Kidney epithelial cell (primary cell): Measurements from ENCODE around the gene CSPG5. TPM values are rescaled to one million over a fixed set of nuclear protein-coding genes. Genes with fewer than 3 reads are reported as not detected.

Source experiments
- DNase-seq: peaks from one replicate; pipeline ENCODE4 v3.0.0-alpha.2; 2010; ENCODE audit warnings: low read depth
- H3K27me3 ChIP-seq: 2 replicates; pipeline ENCODE4 v1.6.0; 2011; ENCODE audit warnings: low read length; ENCODE audit not compliant: control insufficient read depth, insufficient read depth
- H3K36me3 ChIP-seq: 2 replicates; pipeline ENCODE4 v1.5.1; 2011; ENCODE audit warnings: low read length; ENCODE audit not compliant: control insufficient read depth, insufficient read depth
- H3K4me3 ChIP-seq: 2 replicates; pipeline ENCODE4 v1.5.1; 2011; ENCODE audit warnings: low read depth, mild to moderate bottlenecking, control low read depth, low read length
- CTCF ChIP-seq: IDR thresholded peaks from 2 replicates; pipeline ENCODE4 v1.5.1; 2011; ENCODE audit warnings: mild to moderate bottlenecking, moderate library complexity, low read length, control low read depth, inconsistent platforms; ENCODE audit not compliant: insufficient read depth, poor library complexity, severe bottlenecking
- total RNA-seq: library from RNA; depleted of rRNA; stranded (reverse); fragments of >200 nt; gene quantifications from 2 replicates; pipeline ENCODE4 v1.2.3, GENCODE V29; 2015

The CSPG5 gene
- total RNA-seq, 1 donor from 2014 or later: 0.71 TPM

- no peak for DNase-seq
- H3K36me3 ChIP-seq: no peaks in the 10 kb centered on the region
- no peak overlapping the region for H3K4me3 ChIP-seq
- TF ChIP-seq CTCF: no peak
- H3K27me3 ChIP-seq: peaks cover 6% of the 10 kb centered on the region
Observed at GRCh38 chr3:47566667-47567066, 12.0 kb downstream of the CSPG5 start.

- TF ChIP-seq CTCF: no peak
- H3K27me3 ChIP-seq: peaks cover 2% of the 10 kb centered on the region
Observed at GRCh38 chr3:47565734-47566550, 12.7 kb downstream of the CSPG5 start.

GRCh38 chr3:47556351-47556750, 22.3 kb downstream of the CSPG5 start:
- H3K36me3 ChIP-seq: no peaks in the 10 kb centered on the region
- H3K4me3 ChIP-seq: no peak overlapping the region
- TF ChIP-seq CTCF: no peak
- no peaks in the 10 kb centered on the region for H3K27me3 ChIP-seq
- no peak for DNase-seq

More at GRCh38 chr3:47565734-47566550, 12.7 kb downstream of the CSPG5 start:
- no peak for DNase-seq
- Histone ChIP-seq H3K36me3 (no peaks in the 10 kb centered on the region), H3K4me3 (no peak overlapping the region)

GRCh38 chr3:47554335-47554734, 24.3 kb downstream of the CSPG5 start:
- no peak for TF ChIP-seq CTCF
- Histone ChIP-seq H3K4me3 (no peak overlapping the region), H3K36me3 (no peaks in the 10 kb centered on the region), H3K27me3 (no peaks in the 10 kb centered on the region)
- DNase-seq: no peak

- DNase-seq: no peak
- no peak for TF ChIP-seq CTCF
- Histone ChIP-seq H3K4me3 (no peak overlapping the region), H3K36me3 (no peaks in the 10 kb centered on the region), H3K27me3 (no peaks in the 10 kb centered on the region)
Observed at GRCh38 chr3:47553407-47553806, 25.3 kb downstream of the CSPG5 start.
